Bronchial epithelial cell (primary cell): ENCODE measurements around the gene IZUMO4. TPM values are rescaled to one million over a fixed set of nuclear protein-coding genes. Genes with fewer than 3 reads are reported as not detected.

Experiments used
- DNase-seq: peaks from one replicate; pipeline ENCODE4 v3.0.0-alpha.2; 2010; ENCODE audit warnings: low read depth
- FAIRE-seq: peaks from 2 replicates; lab custom pipeline; 2011; peaks lifted over from hg19 to GRCh38; lab: Jason Lieb, UNC
- H3K27me3 ChIP-seq: 2 replicates; pipeline ENCODE4 v1.5.1; 2011; ENCODE audit warnings: low read length; ENCODE audit not compliant: control insufficient read depth, insufficient read depth
- H3K36me3 ChIP-seq: 2 replicates; pipeline ENCODE4 v1.5.1; 2011; ENCODE audit warnings: low read length; ENCODE audit not compliant: control insufficient read depth, insufficient read depth
- H3K4me3 ChIP-seq: 2 replicates; pipeline ENCODE4 v1.5.1; 2011; ENCODE audit warnings: mild to moderate bottlenecking, low read depth, low read length, control low read depth
- CTCF ChIP-seq: IDR thresholded peaks from 2 replicates; pipeline ENCODE4 v1.5.1; 2011; ENCODE audit warnings: mild to moderate bottlenecking, moderate library complexity, low read length, control low read depth, inconsistent platforms; ENCODE audit not compliant: insufficient read depth, severe bottlenecking
- total RNA-seq: library from RNA; depleted of rRNA; stranded (reverse); fragments of >200 nt; gene quantifications from 2 replicates; pipeline ENCODE4 v1.2.1, GENCODE V29; 2014

The IZUMO4 gene
- total RNA-seq, 1 donor from 2014 or later, result 3.7 TPM

DNA sequence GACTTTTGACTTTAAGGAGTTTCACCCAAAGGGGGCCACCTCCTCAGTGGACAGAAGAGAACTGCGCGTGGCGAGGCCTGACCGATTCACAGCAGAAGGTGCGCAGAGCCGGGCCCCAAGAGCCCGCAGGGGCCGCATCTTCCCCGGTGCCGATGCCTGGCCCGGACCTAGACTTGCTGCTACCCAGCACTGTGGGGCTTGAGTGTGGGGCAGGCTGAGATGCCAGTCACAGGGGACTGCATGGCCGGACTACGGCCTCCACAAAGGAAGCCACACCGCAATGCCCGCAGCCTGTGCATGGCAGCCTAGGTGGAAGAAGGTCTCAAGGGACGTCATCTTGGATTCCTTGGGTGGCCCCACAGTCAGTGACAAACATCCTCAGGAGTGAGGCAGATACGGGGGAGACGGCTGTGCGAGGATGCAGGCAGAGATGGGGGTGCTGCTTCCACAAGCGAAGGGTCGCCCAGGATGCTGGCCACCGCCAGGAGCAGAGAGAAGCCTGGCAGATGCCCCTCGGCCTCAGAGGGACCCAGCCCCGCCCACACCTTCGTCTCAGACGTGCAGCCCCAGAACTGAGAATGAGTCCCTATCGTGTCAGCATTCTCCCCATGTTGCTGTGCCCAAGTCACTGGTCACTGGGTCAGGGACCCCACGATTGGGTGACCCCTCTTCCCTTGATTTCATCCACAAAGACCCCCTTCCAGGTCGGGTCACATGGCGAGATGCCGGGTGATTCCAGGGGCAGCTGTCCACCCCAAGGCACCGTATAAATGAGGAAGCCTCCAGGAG, 17.4 kb upstream of the IZUMO4 start:
- Histone ChIP-seq H3K36me3 (peaks cover 42% of the 10 kb centered on the region), H3K4me3 (no peak overlapping the region), H3K27me3 (no peaks in the 10 kb centered on the region)
- DNase-seq (no peak), FAIRE-seq (no peak)
- TF ChIP-seq CTCF, result no peak

DNA sequence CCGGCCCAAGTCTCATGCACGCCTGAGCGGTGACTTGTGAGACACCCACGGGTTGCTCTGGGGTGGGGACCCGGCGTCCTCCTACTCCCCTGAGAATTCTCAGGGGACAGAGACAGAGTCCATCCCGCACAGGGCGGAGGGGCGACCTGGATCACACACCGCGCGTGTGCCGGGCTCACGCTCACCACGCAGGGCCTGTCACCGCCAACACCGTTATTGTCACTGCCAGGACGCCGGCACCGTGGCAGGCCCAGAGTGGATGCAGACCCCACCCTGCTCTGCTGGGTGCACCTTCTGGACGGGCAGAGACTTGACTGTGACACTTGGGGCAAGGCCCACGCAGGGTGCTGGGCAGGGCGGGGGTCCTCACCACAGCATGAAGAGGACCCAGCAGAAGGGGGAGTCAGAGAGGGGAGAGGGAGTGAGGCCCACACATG, 16.8 kb upstream of the IZUMO4 start:
- H3K4me3 ChIP-seq, result no peak overlapping the region
- DNase-seq (no peak), FAIRE-seq (no peak)
- peaks cover 42% of the 10 kb centered on the region for H3K36me3 ChIP-seq
- no peaks in the 10 kb centered on the region for H3K27me3 ChIP-seq
- TF ChIP-seq CTCF, result no peak

- TF ChIP-seq CTCF, result no peak
Measured at GRCh38 chr19:2080336-2080988, 16.3 kb upstream of the IZUMO4 start.

DNA sequence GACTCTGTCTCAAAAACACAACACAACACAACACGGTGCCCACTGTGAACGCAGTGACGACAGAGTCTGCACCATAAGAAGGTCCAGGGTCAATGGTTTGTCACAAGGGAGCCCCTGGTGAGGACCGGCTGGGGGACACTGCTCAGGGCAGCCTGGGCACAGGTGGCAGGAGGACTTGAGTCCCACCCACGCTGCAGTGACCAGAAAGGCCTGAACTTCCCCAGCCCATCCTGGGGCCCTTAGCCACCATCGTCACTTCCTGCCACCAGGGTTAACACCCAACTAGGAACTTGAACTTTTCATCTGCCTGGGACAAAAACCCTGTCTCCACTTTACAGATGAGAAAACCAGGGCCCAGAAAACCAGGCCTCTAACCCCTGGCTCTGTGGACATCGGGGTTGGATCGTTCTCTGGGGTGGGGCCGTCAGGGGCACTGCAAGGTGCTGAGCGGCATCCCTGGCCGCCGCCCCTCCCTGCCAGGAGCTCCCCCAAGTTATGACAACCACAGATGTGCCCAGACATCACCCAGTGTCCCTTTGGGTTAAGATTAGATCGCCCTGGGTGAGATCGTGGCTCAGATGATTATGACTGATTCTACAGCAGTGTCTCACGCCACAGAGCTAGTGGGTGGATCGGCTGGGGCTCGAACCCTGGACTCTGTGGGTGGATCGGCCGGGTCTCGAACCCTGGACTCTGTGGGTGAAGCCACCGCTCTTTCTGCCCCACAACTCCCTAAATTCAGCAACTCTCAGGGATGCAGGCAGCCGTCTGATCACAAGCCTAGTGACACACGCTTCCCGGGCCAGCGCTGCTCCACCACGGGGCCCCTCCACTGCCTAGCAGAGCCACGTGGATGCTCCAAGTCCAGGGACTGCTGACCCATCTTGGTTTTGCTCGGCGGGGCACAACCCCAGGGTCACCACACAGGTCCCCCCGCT, 14.6 kb upstream of the IZUMO4 start:
- no peak overlapping the region for H3K4me3 ChIP-seq
- no peak for TF ChIP-seq CTCF
- H3K36me3 ChIP-seq, result peaks cover 32% of the 10 kb centered on the region
- no peak for FAIRE-seq
- no peak for DNase-seq
- no peaks in the 10 kb centered on the region for H3K27me3 ChIP-seq

More at GRCh38 chr19:2080336-2080988, 16.3 kb upstream of the IZUMO4 start:
- FAIRE-seq, result no peak
- peak; percentile 54 for DNase-seq
- H3K4me3 ChIP-seq, result no peak overlapping the region
- peaks cover 40% of the 10 kb centered on the region for H3K36me3 ChIP-seq
- no peaks in the 10 kb centered on the region for H3K27me3 ChIP-seq

GRCh38 chr19:2083174-2083854, 13.4 kb upstream of the IZUMO4 start:
- peaks cover 23% of the 10 kb centered on the region for H3K36me3 ChIP-seq
- H3K27me3 ChIP-seq, result no peaks in the 10 kb centered on the region
- H3K4me3 ChIP-seq, result no peak overlapping the region
- no peak for FAIRE-seq
- DNase-seq, result no peak
- TF ChIP-seq CTCF, result no peak
